ENCODE results near the gene ENGASE. TPM values are rescaled to one million over a fixed set of nuclear protein-coding genes. Genes with fewer than 3 reads are reported as not detected.

Gene ENGASE
- total and polyA plus RNA-seq, 2 of the 8 experiments (the other 6 are each of a cell fraction or from before 2014, with no cell fraction given), result 9.3 to 36.1 TPM

- DNase-seq (ENCODE audit: low read depth in 1 of 2, low spot score in 2 of 2) (no peak), FAIRE-seq (no peak)
- no peak overlapping the region for H3K4me2 ChIP-seq (ENCODE audit: insufficient read depth in 1 of 2, low read depth in 2 of 2, low read length in 2 of 2)
- H2AK5ac ChIP-seq (ENCODE audit: low read depth, low read length), result no peak overlapping the region
- no peak overlapping the region for H2BK120ac ChIP-seq (replicated peaks; ENCODE audit: low read depth, low read length)
- H2BK15ac ChIP-seq (ENCODE audit: low read length), result no peak overlapping the region
- H2BK12ac ChIP-seq (ENCODE audit: low read depth, low read length), result no peak overlapping the region
- POLR2A ChIA-PET (ENCODE audit: partially characterized antibody), result interaction anchor here (1.0 to 1.9 kb wide), 2 partner anchors 14 to 653 kb away, joined by 4 read pairs; no protein-coding TSS in a partner anchor
- 92% methylated on average over 6 of the region's 6 CpGs; no CpG with 5 or more reads in 1 of the 2 experiments for WGBS, 2 experiments (ENCODE audit: extremely low coverage in 1 of 2, insufficient coverage in 1 of 2, insufficient read length in 1 of 2, insufficient replicate concordance in 2 of 2, low coverage in 1 of 2, low lambda C conversion rate in 2 of 2, missing lambda C conversion rate in 1 of 2)
- no peaks in the 10 kb centered on the region for H3K4me1 ChIP-seq (replicated peaks in 1 of 4; ENCODE audit: control insufficient read depth in 3 of 4, insufficient read depth in 4 of 4, low read length in 3 of 4)
- CTCF ChIA-PET (ENCODE audit: partially characterized antibody), result interaction anchor here (0.7 to 2.6 kb wide), 5 partner anchors 8 to 341 kb away, joined by 3 to 9 read pairs (median 3); no protein-coding TSS in a partner anchor
- no peaks in the 10 kb centered on the region for H4K20me1 ChIP-seq (replicated peaks in 1 of 2; ENCODE audit: control insufficient read depth in 1 of 2, insufficient read depth in 2 of 2, low read length in 2 of 2)
- H2BK5ac ChIP-seq (ENCODE audit: low read depth, low read length), result no peak overlapping the region
- H4K8ac ChIP-seq (ENCODE audit: extremely low read depth, insufficient read depth, low read length), result no peak overlapping the region
- H3K4me3 ChIP-seq (ENCODE audit: extremely low read depth in 1 of 4, insufficient read depth in 2 of 4, low read depth in 3 of 4, low read length in 4 of 4), result no peak overlapping the region
- H3K9ac ChIP-seq (replicated peaks in 1 of 4; ENCODE audit: extremely low read depth in 1 of 4, low read depth in 3 of 4, low read length in 3 of 4), result no peak overlapping the region
- H3K9me3 ChIP-seq (ENCODE audit: insufficient read depth in 2 of 2, low read depth in 1 of 2, low read length in 1 of 2), result peaks cover 0 to 8% of the 10 kb centered on the region in 2 experiments; a peak in 3 of 4 replicates
- H3K23me2 ChIP-seq (ENCODE audit: low read depth, low read length), result no peaks in the 10 kb centered on the region
- H4K5ac ChIP-seq (ENCODE audit: insufficient read length, low read depth, low read length), result no peak overlapping the region
- H3K4ac ChIP-seq (replicated peaks; ENCODE audit: insufficient read length, low read depth, low read length), result no peak overlapping the region
- H3K18ac ChIP-seq (ENCODE audit: extremely low read depth, low read length), result no peak overlapping the region
- no peak overlapping the region for H3K23ac ChIP-seq (ENCODE audit: insufficient read length)
- H3K27ac ChIP-seq (ENCODE audit: low read depth, low read length), result no peak overlapping the region
- H2AFZ ChIP-seq (ENCODE audit: low read length), result no peak overlapping the region
- H3K14ac ChIP-seq (ENCODE audit: insufficient read length), result no peak overlapping the region
- H3K79me1 ChIP-seq (ENCODE audit: low read depth, low read length), result no peaks in the 10 kb centered on the region
- no peaks in the 10 kb centered on the region for H3K79me2 ChIP-seq (ENCODE audit: control insufficient read depth in 1 of 2, insufficient read depth in 2 of 2, low read length in 2 of 2)
- H4K91ac ChIP-seq (replicated peaks; ENCODE audit: insufficient read length, low read length), result no peak overlapping the region
- no peak overlapping the region for H3K56ac ChIP-seq (replicated peaks; ENCODE audit: insufficient read length, low read depth, low read length)
- no peaks in the 10 kb centered on the region for H3K36me3 ChIP-seq (ENCODE audit: control insufficient read depth in 2 of 4, insufficient read depth in 4 of 4, low read length in 3 of 4)
- no peak overlapping the region for H2BK20ac ChIP-seq (ENCODE audit: low read length)
- peaks cover 0 to 2% (median 0%) of the 10 kb centered on the region in 4 experiments; a peak in 4 of 7 replicates for H3K27me3 ChIP-seq (replicated peaks in 1 of 4; ENCODE audit: control insufficient read depth in 3 of 4, extremely low read depth in 1 of 4, insufficient read depth in 3 of 4, low read length in 3 of 4)
- TF ChIP-seq CBX5 (IDR thresholded peaks at IDR 0.05; ENCODE audit: low read depth, low read length) (no peak), ZNF274 (IDR thresholded peaks at IDR 0.05; ENCODE audit: borderline replicate concordance, extremely low read depth, low read length) (no peak), RXRA (IDR thresholded peaks at IDR 0.05; ENCODE audit: insufficient read depth, low read depth, low read length) (no peak), ASH2L (IDR thresholded peaks at IDR 0.05; ENCODE audit: low read length) (no peak), CTCF (IDR thresholded peaks at IDR 0.05; ENCODE audit: control extremely low read depth in 1 of 3, insufficient read depth in 1 of 3, low read depth in 1 of 3, low read length in 3 of 3) (no peak), POLR2AphosphoS5 (IDR thresholded peaks at IDR 0.05; ENCODE audit: low read depth, low read length) (no peak), PHF8 (conservative IDR thresholded peaks at IDR 0.05; ENCODE audit: low read depth, low read length) (no peak), CBX8 (IDR thresholded peaks at IDR 0.05; ENCODE audit: borderline replicate concordance, low read depth, low read length) (no peak), FOSL1 (IDR thresholded peaks at IDR 0.05; ENCODE audit: insufficient read depth, low read depth, low read length) (no peak), CHD2 (IDR thresholded peaks at IDR 0.05; ENCODE audit: low read length) (no peak), KDM5A (IDR thresholded peaks at IDR 0.05; ENCODE audit: low read length) (no peak), POU5F1 (IDR thresholded peaks at IDR 0.05; ENCODE audit: low read depth, low read length) (no peak)
Measured at GRCh38 chr17:79050551-79050950, 24.1 kb upstream of the ENGASE start.
